HTR-8/SVneo (cell line): ENCODE data around the gene SPINT2.
"Not testable (repeated sequence)": the region's sequence is repeated elsewhere in the genome, so short reads cannot be mapped to it uniquely, and the experiment has no call there.

Experiments
- DNase-seq: peaks from one replicate; pipeline ENCODE4 v3.0.0; 2011; ENCODE audit warnings: low spot score, mixed read lengths; ENCODE audit not compliant: insufficient read length
- FAIRE-seq: peaks from 2 replicates; lab custom pipeline; 2011; peaks lifted over from hg19 to GRCh38; lab: Jason Lieb, UNC

Gene SPINT2

GRCh38 chr19:38315657-38316476 lies 51.5 kb downstream of the SPINT2 start, which contains the start of gene YIF1B:
Gene YIF1B, minus strand, starts transcription at chr19:38315947. Its CDS starts 30 bp downstream, at chr19:38315917.
- peak; percentile 98 for DNase-seq
- peak; percentile 96 for FAIRE-seq

GRCh38 chr19:38316477-38317067 lies 52.2 kb downstream of the SPINT2 start:
- DNase-seq (no peak), FAIRE-seq (no peak)

- DNase-seq (no peak), FAIRE-seq (no peak)
These were observed 52.8 kb downstream of the SPINT2 start for GRCh38 chr19:38317104-38317612.

- DNase-seq: no peak
- no peak for FAIRE-seq
These were observed 54.3 kb downstream of the SPINT2 start for GRCh38 chr19:38318660-38319059.

GRCh38 chr19:38319421-38320258 lies 55.3 kb downstream of the SPINT2 start, which contains the start of gene KCNK6:
Gene KCNK6, plus strand, starts transcription at chr19:38319845. Its CDS starts 106 bp downstream, at chr19:38319951.
- no peak for FAIRE-seq
- no peak for DNase-seq

GRCh38 chr19:38320969-38321339 lies 56.6 kb downstream of the SPINT2 start:
- FAIRE-seq: no peak
- no peak for DNase-seq

- FAIRE-seq (no peak), DNase-seq (no peak)
These were observed 57.3 kb downstream of the SPINT2 start for GRCh38 chr19:38321646-38322196.

- no peak for DNase-seq
- FAIRE-seq: no peak
These were observed 58.9 kb downstream of the SPINT2 start for GRCh38 chr19:38323291-38323690.

- DNase-seq: no peak
- FAIRE-seq: no peak
These were observed 60.1 kb downstream of the SPINT2 start for GRCh38 chr19:38324431-38324830.

GRCh38 chr19:38326591-38326990 lies 62.2 kb downstream of the SPINT2 start:
- no peak for DNase-seq
- FAIRE-seq: no peak

GRCh38 chr19:38329651-38330050 lies 65.3 kb downstream of the SPINT2 start:
- DNase-seq: no peak
- no peak for FAIRE-seq

- DNase-seq (no peak), FAIRE-seq (no peak)
These were observed 67.4 kb downstream of the SPINT2 start for GRCh38 chr19:38331728-38332127.

GRCh38 chr19:38333245-38333644 lies 68.9 kb downstream of the SPINT2 start:
- FAIRE-seq (no peak), DNase-seq (no peak)

GRCh38 chr19:38335949-38336637 lies 71.7 kb downstream of the SPINT2 start:
- FAIRE-seq (no peak), DNase-seq (peak; percentile 95)

- FAIRE-seq: peak; percentile 95
- DNase-seq: peak; percentile 79
These were observed 72.4 kb downstream of the SPINT2 start for GRCh38 chr19:38336638-38337359.

- DNase-seq: no peak
- FAIRE-seq: no peak
These were observed 72.9 kb downstream of the SPINT2 start for GRCh38 chr19:38337360-38337653.

- not testable (repeated sequence) for FAIRE-seq, DNase-seq
These were observed 74.6 kb downstream of the SPINT2 start for GRCh38 chr19:38339011-38339410.

- FAIRE-seq (no peak), DNase-seq (no peak)
These were observed 76.6 kb downstream of the SPINT2 start for GRCh38 chr19:38340927-38341326.
